Mucosa of gallbladder (tissue), 1 donor: ENCODE measurements around the gene RFX2. TPM values are rescaled to one million over a fixed set of nuclear protein-coding genes. Genes with fewer than 3 reads are reported as not detected.
A peak's percentile ranks its signal among the peaks of the same experiment; 100 is the strongest.
"Not testable (repeated sequence)": the region's sequence is repeated elsewhere in the genome, so short reads cannot be mapped to it uniquely, and the experiment has no call there.

Experiments
- DNase-seq: peaks from one replicate; pipeline ENCODE4 v3.0.0-alpha.2; 2020; ENCODE audit warnings: low spot score
- total RNA-seq: library from RNA; stranded (reverse); gene quantifications from one replicate; pipeline ENCODE4 v1.2.1, GENCODE V29; 2021
- donor health status: DM: no; HTN: no; CAD: no.

The RFX2 gene
- total RNA-seq, 1 donor from 2014 or later = 8.6 TPM

DNA sequence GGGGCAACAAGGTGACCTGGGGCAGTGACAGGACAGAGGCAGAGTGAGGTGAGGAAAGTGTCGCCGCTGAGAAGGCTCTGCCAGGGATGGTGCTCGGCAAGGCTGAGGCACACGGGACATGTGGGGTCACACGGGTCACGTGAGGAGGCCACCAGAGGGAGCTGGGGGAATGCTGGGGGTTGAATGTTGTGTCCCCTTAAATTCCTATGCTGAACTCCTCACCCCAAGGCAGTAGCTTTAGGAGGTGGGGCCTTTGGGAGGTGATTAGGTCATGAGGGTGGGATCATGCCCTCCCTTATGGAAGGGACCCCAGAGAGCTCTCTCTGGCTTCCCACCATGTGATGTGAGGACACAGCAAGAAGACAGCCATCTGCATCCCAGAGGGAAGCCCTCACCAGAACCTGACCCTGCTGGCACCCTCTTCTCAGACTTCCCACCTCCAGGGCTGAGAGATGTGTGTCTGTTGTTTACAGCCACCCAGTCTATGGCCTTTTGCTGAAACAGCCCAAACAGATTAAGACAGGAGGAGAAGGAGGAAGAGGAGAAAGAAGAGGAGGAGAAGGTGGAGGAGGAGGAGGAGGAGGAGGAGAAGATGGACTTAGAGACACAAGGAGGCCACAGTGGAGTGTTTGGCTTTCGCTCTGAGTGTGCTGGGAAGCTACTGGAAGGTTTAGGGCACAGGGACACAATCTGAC lies 35.4 kb downstream of the RFX2 start:
- DNase-seq = no peak

DNA sequence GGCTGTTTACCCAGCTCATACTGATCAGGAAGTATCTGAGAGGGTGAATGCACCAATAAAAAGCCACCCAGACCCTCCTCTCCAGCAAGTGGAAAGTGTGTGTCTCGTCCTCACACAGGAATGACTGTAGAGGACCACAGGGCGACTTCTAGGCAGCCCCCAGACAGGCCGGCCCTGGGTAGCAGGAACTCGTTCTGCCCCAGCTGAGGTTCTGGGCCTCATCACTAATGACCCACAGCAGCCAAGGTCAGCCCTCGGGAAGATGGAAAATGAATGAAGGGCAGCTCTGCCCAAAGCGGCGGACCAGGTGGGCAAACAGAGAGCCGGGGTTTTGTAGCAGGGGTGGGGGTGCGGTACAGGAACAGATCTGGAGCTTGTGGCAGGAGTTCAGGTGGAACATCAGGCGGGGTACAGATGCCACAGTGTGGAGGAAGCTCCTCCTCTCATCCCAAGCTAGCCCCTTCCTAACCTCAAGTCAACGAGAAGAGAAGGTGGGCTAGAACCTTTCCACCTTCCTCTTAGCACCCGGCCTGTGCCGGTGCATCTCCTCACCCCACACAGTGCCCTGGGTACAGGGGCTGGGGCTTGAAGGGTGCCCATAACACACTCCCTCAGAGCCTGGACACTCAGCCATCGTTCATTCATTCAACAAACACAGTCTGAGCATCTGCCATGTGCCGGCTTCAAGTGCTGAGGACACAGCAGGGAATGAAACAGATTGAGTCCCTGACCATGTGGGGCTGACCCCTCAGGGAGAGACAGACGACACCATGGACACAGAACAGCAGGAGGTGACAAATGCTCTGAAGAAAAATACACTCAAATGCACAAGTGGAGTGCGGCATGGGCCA lies 36.2 kb downstream of the RFX2 start:
- no peak for DNase-seq

DNA sequence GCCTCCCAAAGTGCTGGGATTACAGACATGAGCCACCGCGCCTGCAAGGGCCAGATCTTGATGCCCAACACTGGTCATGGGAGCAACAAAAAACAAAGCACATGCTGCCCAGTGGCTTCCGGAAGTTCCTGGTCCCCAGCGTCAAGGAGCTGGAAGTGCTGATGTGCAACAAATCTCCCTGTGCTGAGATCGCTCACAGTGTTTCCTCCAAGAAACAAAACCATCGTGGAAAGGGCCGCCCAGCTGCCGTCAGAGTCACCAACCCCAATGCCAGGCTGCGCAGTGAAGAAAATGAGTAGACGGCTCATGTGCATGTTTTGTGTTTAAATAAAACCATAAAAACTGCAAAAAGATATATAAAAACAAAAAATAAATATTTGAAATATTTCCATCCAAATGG lies 37.1 kb downstream of the RFX2 start:
- not testable (repeated sequence) for DNase-seq

DNA sequence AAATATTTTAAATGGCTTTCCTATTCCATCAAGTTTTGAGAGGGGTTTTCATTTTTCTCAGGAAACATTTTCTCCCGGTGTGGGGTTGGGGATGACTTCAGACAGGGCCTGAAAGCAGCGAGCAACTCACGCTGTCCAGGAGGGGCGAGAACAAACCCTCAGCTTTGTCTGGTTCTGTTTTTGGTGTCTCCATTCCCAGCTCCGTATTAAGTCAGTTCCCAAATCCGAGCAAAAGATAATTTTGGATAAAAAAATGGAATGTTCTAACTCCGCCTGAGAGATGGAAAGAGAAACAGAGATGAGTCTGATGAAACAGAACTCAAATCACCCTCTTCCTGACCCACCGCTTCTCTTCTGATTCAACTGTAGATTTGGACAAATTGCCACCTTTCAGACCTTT lies 38.4 kb downstream of the RFX2 start:
- DNase-seq = no peak

DNA sequence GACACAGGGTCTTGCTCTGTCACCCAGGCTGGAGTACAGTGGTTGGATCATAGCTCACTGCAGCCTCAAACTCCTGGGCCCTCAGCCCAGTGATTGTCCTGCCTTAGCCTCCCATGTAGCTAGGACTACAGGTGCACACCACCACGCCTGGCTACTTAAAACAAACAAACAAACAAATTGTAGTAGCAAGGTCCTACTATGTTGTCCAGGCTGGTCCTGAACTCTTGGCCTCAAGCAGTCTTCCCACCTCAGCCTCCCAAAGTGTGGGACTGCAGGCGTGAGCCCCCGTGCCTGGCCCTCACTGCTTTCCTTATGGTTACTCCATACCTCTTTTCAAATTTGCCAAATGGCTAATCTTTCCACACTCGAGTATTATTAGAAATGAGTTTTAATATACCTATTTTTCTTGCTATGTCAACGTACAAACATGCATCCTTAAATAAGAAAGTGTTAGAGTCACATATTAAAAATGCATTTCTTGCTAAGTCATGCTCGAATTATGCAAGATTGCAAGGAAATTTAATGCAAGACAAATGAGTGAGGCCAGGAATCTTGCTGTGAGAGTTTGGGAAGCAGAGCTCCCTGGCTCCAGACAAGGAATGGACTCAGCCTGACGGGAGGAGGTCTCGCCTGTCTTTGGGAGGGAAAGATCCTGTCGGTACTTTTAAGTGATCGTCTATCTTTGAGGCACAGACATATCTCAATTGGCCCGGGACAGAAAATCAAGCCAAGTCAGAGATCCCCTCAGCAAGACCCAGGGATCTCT lies 39.4 kb downstream of the RFX2 start:
- no peak for DNase-seq

DNA sequence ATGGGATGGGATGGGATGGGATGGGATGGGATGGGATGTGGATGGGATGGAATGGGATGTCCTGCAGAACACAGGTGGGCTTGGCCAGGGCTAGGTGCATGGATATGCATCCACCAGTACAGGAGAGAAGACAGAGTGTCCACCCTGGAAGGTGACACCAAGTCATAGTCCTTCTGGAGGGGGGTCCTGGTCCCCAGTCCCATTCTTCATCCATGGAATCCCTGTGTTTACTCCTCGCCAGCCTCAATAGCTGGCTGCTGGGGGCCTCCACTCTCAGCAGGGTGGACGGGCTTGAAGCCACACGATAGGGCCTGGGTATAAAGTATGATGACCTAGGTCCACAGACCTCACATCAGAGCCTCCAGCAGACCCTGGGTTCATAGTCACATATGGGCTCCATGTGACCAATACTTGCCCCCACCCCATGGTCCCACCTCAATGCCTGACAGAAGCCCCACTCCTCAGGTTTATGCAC lies 40.1 kb downstream of the RFX2 start:
- no peak for DNase-seq

DNA sequence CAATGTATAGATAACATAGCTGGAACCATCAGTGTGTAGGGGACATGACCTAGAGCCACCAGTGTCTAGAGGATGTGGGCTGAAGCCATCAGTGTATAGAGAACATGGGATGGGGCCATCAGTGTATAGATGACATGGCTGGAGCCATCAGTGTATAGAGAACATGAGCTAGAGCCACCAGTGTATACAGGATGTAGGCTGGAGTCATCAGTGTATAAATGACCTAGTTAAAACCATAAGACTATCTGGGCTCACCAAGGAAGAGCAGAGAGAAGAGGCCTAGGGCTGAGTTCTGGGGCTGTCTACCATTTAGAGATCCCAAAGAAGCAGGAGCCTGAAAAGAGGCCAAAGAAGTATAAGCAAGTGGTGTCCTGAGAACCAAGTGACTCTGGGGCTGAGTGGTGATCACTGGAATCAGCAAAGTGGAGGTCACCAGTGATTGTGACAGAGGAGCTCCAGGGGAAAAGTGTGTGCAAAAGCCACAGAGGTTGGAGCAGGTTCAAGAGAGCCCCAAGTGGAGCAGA lies 41.0 kb downstream of the RFX2 start:
- no peak for DNase-seq

DNA sequence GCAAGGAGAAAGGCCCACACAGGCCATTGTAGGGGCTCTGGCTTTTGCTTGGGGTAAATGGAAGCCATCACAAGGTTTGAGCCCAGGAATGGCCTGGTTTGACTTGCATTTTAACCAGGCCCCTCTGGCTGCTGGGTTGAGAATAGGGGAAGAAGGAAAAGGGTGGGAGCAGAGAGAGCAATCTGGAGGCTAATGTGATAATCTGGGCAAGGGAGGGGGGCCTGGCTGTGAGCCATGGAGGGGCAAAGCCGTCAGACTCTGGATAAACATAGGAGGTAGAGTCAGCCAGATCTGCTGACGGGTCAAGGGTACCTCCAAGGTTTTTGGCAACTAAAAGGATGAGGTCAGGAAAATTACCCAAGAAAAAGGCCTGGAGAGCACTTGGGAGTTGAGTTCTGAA lies 41.6 kb downstream of the RFX2 start:
- no peak for DNase-seq

DNA sequence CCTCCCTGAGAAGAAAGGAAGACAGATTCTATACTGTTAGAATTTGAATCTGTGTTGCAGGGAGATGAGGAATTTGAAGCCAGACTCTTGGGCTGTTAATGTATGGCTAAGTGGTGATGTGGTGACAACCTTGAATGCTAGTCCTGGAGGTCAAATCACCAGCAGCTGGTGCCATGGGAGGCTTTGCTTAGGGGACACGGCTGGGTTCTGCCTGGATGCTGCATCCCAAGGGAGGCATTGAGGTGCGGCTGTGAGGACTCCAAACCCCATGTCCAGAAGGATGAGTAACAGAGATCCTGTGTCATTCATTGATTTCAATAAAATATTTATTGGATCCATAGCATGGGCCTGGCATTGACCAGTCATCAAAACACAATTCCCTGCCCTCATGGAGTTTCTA lies 42.3 kb downstream of the RFX2 start:
- DNase-seq = no peak

DNA sequence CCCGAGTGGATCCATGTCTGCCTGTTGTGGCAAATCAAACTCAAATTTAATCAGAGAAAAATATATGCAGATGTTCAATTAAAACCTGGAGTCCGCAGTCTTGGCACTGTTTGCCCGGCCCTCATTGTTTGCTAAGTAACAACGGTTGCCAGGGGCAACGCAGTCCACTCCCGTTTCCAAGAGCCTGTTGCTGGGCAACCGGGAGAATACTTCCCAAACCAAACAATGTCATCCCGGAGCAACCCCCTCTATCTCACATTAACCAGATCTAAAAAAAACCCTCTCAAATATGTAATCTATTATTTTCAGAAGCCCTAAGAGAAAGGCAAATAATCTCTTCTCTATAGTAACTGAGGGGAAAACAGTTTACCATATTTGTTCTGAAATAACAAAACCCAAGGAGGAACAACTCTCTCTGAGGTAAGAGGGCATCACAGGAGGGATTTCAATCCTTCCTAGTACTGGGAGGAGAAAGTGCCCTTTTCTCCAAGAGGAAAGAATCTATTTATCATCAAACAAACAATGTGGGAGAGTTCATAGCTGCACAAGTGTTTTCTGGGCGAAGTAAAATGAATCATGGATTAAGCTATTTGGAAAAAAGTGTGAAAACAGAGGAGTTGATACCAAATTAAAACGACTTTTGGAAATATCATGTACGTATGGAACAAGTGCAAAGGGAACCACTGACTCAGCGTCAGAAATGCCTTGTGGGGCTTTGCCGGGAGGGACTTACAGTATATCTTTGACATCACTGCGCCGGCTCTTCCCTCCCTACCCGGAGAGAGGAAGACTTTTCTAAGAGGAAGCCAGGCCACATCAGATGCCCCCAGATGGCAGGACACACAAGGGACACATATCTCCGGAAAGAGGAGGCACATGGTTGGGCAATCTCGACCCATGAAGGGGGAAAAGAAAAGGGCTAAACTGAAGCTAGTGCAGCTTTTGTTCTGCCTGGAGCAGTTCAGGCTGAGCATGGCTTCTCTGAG lies 43.3 kb downstream of the RFX2 start:
- DNase-seq = peak; percentile 94

DNA sequence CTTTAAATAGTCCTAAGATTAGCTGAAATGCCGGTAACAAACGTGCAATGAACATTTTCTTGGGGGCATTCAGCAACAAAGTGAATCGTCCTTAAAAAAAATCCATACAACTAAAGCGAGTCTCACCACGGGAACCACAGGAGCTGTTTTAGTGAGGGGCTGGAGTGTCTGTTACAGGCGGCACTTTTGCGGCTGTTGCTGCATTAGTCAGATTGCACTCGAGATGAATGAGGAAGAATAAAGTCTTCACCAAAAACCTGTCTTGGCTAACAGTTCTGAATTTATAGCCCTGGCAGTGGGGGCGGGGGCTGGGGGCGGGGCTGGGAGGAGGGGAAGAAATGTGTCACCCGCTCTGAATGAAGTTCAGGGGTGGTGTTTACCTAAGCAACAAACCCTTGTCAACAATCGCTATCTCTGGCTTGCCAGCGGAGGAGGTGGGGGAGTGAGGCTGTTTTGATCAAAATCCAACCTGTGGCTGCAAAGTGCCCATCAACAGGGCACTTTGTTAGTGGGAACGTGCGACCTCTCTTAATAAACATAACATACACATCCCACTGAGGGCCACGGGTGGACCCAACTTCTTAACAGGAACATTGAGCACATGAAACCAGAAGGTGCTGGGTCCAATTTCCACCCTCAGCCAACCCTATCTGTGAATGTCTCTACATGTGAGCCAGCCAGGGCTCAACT lies 44.5 kb downstream of the RFX2 start:
- no peak for DNase-seq

DNA sequence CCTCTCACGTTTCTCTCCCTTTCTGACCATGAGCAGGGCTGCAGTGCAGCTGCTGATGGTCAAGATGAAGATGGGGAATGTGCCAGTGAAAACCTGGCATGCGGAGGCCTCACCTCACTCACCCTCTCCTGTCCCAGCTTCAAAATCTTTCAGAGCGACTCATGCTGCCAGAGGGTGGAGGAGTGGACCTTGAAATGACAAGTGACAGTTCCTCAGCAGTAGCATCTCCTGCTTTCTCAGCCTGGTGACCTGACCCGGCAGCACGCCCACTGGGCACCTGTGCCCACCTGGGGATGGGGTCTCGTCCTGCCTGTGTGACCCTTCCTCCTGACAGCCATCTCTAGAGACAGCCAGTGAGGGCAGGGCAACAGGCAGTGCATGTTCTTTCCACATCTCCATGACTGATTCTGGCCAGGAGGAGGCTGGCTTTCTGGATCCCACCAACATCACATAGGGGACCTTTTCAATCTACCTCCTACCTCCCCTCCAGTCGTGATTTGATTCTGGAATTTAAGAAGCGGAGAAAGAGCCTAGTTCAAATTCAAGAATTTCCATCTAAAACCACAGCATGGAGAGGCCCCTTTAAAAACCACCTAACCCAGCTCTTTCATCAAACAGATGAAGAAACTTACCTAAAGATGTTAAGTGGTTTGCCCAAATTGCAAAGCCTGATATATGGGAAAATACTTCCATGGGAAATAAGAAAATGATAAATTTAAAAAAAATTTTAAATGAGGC lies 45.8 kb downstream of the RFX2 start:
- DNase-seq = no peak

DNA sequence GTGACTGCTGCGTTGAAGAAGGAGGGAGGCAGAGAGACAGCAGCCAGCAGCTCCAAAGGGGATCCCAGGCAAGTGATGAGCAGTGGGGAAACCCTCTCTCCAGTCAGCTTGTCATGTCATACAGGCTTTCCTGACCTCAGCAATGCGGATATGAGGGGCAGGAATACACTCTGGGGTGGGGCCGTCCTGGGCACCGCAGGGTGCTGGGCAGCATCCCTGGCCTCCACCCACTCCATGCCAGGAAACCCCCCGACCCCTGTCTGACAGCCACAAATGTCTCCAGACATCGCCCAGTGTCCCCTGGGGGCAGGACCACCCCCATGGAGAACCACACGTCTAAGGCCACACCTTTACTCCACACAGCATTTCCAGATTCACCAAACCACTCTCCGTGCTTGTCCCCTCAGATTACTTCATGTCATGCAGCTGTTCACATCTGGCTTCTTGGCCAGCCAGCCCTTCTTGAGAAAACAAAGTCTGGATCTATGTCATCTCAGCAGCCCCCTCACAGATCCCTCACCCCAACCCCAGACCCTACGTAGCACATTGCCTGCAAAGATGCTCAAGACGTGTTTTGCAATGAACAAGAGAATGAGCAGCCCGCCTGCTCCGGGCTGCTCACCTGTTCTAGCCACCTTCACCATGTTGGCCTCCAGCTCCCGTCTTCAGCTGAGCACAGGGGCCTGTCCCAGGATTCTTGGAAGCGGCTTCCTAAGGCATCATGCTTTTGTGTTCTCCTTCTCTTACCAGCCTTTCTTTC lies 46.5 kb downstream of the RFX2 start:
- no peak for DNase-seq

DNA sequence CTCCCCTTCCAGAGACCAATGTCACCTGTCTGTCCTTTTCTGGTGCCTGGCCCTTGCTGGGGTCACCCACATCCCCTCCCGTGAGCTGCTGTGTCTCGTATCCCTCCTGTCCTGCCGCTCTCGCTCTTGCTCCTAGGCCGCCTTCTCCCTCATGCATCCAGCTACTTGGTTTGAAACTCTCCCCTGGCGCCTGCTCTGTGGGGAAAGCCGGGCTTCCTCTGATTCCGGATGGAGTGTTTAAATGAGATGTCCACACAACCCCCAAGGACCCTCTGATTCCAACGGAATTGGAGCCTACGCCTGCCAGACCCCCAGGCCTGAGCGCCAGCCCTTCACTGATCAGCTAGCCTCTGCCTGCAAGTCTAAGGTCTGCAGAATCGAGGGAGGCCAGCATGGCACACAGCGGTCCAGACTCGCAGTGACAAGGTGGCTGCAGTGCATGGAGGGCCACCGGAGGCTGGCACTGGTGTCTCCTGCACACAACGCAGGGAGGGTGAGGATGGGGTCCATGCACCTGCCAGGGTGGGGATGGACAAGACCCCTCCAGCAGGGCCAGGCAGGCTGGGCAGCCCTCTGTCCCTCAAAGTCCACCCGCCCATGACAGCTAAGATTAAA lies 47.2 kb downstream of the RFX2 start:
- DNase-seq = no peak

DNA sequence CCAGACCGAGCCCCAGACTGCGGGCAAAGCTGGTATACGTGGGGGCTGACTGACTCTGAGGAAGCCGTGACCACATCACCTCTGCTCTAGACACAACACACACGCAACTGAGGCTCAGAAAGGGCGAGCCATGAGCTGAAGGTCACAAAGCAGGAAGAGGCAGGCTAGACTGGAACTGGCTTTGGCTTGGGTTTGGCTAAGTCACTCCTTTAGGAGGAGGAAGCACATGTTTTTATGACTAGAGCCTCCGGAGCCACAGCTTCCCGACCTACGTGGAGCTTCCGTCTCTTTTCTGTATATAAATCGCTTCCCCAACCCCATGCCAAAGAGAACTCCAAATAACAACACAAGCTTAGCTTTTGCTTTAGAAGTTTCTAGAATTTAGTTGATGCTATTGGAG lies 48.0 kb downstream of the RFX2 start:
- DNase-seq = peak; percentile 57

DNA sequence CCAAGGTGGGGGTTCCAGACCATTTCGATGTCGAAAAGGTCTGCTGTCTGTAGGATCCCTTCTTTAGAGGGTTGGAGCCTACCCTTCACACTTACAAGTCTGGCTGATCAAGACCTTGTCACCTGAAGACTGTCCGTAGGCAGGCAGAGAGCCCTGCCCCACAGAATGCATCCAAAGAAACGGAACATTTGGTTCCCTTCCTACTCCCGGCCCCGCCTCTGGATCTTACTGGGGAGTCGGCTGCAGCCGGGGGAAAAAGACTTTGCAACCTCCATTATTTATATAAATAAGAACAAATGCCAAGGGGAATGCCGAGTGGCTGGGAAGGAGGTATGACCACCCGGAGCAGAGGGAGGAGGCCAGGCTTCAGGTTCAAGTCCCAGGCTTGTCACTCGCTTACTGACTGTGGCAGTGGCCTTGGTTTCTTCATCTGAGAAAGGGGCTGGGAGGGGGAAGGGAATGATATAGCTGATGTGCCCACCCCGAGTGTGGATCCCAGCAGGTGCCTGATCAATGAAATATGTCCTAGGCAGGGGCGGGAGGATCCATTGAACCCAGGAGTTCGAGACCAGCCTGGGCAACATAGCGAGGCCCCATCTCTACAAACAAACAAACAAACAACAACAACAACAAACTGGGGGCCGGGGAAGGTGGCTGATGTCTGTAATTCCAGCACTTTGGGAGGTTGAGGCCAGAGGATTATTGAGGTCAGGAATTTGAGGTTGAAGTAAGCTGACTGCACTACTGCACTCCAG lies 48.7 kb downstream of the RFX2 start:
- DNase-seq = peak; percentile 32

DNA sequence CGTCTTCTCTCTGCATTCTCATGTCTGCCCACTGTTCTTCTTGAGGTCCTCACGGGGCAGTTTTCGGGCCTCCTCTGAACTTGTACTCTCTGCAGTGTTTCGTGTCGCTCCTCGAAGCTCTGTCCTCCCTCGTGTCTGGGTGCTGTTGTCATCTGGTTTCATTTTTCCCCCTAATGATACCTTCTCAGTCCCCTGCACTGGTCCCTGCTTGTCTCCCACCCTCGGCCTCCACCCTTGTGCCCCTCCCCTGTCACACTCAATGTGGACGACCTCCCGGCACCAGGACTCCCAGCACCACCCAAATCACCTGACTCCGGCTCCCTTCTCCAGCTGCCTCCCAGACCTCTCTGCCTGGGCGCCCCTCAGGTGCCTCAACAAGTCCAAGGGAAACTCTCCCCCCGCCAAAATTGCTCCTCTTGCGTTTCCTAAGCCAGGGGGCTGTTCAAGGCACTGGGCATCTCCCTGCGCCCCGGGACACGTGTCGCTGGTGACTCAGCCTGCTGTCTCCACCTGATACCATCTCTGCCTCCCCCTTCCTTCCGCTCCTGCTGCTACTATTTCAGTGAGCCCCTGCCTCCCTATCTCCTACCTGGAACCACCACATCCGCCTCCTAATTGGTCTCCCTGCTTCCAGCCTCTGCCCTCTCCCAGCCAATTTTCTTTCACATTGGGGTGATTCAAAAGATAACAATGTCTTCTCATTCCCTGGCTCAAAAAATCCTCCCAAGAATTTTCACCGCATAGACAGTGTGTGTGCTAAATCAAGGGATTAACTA lies 49.5 kb downstream of the RFX2 start:
- DNase-seq = no peak
